NCI-H1417 treated with DMSO at 0.1 percent for 48 hours (cell line): ENCODE data around the gene FLNC.

ENCODE experiments used
- DNase-seq: peaks from one replicate; lab custom pipeline; 2025; lab: John Stamatoyannopoulos, UW

Gene FLNC

GRCh38 chr7:128830231-128831177 is at the start of gene FLNC:
Gene FLNC (plus strand): TSS chr7:128830406. CDS start chr7:128830638, 232 bp downstream.
- no peak for DNase-seq

- no peak for DNase-seq
Observed at GRCh38 chr7:128781126-128781525, 49.1 kb upstream of the FLNC start.

GRCh38 chr7:128781851-128782250 is 48.4 kb upstream of the FLNC start:
- DNase-seq = no peak

GRCh38 chr7:128783143-128783861 is 46.9 kb upstream of the FLNC start:
- DNase-seq = no peak

GRCh38 chr7:128785738-128786137 is 44.5 kb upstream of the FLNC start:
- DNase-seq = no peak

- no peak for DNase-seq
Observed at GRCh38 chr7:128788446-128789412, 41.5 kb upstream of the FLNC start.

GRCh38 chr7:128790315-128791041 is 39.7 kb upstream of the FLNC start:
- DNase-seq = no peak

GRCh38 chr7:128791121-128791971 is 38.9 kb upstream of the FLNC start, which contains the start of gene CCDC136:
Gene CCDC136 (plus strand): TSS chr7:128791968. CDS start chr7:128792412, 444 bp downstream.
- DNase-seq = no peak

- no peak for DNase-seq
Observed at GRCh38 chr7:128791972-128792327, 38.3 kb upstream of the FLNC start.

- no peak for DNase-seq
Observed at GRCh38 chr7:128792471-128793180, 37.6 kb upstream of the FLNC start.

GRCh38 chr7:128793181-128793547 is 37.0 kb upstream of the FLNC start:
- DNase-seq = no peak

GRCh38 chr7:128794020-128794419 is 36.2 kb upstream of the FLNC start:
- no peak for DNase-seq

- DNase-seq = no peak
Observed at GRCh38 chr7:128794436-128794835, 35.8 kb upstream of the FLNC start.

- DNase-seq = no peak
Observed at GRCh38 chr7:128795129-128795528, 35.1 kb upstream of the FLNC start.

GRCh38 chr7:128796327-128796726 is 33.9 kb upstream of the FLNC start:
- DNase-seq = no peak

GRCh38 chr7:128799451-128799850 is 30.8 kb upstream of the FLNC start:
- DNase-seq = no peak

GRCh38 chr7:128800567-128800966 is 29.6 kb upstream of the FLNC start:
- no peak for DNase-seq

- DNase-seq = no peak
Observed at GRCh38 chr7:128801003-128801402, 29.2 kb upstream of the FLNC start.

GRCh38 chr7:128801667-128802418 is 28.4 kb upstream of the FLNC start:
- no peak for DNase-seq
